MG63 (cell line): ENCODE measurements around the gene SPATC1L. TPM values are rescaled to one million over a fixed set of nuclear protein-coding genes. Genes with fewer than 3 reads are reported as not detected.

Experiments
- DNase-seq: peaks from one replicate; pipeline ENCODE4 v3.0.0-alpha.2; 2020
- H3K27me3 ChIP-seq: fragments of 250-450 bp; sonication (Bioruptor Pico); 2 replicates; pipeline ENCODE4 v1.5.1; 2020; ENCODE audit warnings: mild to moderate bottlenecking, moderate library complexity
- H3K36me3 ChIP-seq: fragments of 250-450 bp; sonication (Bioruptor Pico); 2 replicates; pipeline ENCODE4 v1.5.1; 2020; ENCODE audit warnings: mild to moderate bottlenecking, moderate library complexity
- H3K4me3 ChIP-seq: fragments of 250-450 bp; sonication (Bioruptor Pico); 2 replicates; pipeline ENCODE4 v1.5.1; 2020; ENCODE audit warnings: mild to moderate bottlenecking, moderate library complexity
- H3K9me3 ChIP-seq: fragments of 250-450 bp; sonication (Bioruptor Pico); 2 replicates; pipeline ENCODE4 v1.5.1; 2020; ENCODE audit warnings: mild to moderate bottlenecking, moderate library complexity
- total RNA-seq: library from RNA; depleted of rRNA; stranded (reverse); fragments of >200 nt; shearing (Covaris generic); gene quantifications from 2 replicates; pipeline ENCODE4 v1.2.3, GENCODE V29; 2014; ENCODE audit warnings: low replicate concordance

Gene SPATC1L
- total RNA-seq, 1 experiment from 2014 or later, result 2.4 TPM

DNA sequence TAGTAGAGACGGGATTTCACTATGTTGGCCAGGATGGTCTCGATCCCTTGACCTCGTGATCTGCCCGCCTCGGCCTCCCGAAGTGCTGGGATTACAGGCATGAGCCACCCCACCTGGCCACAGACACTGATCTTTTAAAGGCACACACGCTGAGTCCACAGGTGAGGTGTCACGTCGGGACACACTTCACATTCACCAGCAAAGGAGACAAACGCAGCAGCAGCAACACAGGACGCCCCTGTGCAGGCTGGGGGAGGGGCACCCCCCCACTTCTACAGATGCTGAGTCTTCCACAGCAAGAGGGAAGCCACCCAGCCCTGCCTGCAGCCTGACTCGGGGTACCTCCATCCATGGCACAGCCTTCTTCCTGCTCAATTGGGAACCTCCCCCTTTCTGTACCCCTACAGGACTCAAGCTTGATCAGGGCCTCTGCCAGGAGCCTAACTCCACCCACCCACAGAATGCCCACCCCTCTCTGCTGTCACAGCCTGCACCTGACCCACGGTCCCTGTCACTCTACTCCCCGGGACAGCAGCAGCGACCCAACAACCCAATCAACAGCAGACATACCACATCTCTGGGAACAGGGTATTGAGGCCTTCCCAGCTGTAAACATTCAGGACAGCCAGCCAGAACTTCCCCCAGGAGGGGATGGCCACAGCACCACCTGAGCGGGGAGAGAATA lies 34.8 kb upstream of the SPATC1L start:
- DNase-seq, result no peak

DNA sequence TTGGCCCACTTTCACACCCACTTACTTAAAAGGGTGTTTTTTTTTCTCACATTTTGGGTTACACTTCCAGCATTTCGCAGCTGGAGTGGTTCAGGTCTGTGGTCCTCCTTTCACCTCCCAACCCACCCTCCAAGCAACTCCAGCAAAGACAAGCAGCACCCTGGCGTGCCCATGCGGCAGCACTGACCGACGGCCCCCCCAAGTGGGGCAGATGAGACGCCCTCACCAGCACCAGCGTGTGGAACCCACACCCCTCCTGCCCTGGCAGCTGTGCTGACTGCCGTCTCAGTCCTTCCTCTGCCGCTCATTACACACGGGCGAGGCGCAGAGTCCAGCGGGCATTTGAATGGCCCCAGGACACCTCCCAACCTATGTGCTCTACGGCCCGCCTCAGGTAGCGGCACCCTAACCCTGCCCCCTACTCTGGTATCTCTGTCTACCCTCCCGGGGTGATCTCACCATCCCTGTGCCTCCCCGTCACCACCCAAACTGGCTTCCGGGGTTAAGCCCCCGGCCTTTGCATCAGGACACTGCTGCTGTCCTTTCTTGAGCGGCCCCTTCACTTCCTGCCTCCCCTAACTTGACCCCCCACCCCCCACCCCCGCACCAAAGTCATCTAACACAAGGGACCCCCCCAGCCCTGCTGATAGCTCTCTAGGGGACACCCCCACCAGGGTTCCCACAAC lies 33.4 kb upstream of the SPATC1L start:
- H3K36me3 ChIP-seq, result peaks cover 34% of the 10 kb centered on the region
- H3K9me3 ChIP-seq, result no peaks in the 10 kb centered on the region
- H3K27me3 ChIP-seq, result no peaks in the 10 kb centered on the region
- DNase-seq, result no peak
- no peak overlapping the region for H3K4me3 ChIP-seq

More for the DNA sequence above, 34.8 kb upstream of the SPATC1L start:
- Histone ChIP-seq H3K36me3 (peaks cover 32% of the 10 kb centered on the region), H3K27me3 (no peaks in the 10 kb centered on the region), H3K9me3 (no peaks in the 10 kb centered on the region), H3K4me3 (no peak overlapping the region)

DNA sequence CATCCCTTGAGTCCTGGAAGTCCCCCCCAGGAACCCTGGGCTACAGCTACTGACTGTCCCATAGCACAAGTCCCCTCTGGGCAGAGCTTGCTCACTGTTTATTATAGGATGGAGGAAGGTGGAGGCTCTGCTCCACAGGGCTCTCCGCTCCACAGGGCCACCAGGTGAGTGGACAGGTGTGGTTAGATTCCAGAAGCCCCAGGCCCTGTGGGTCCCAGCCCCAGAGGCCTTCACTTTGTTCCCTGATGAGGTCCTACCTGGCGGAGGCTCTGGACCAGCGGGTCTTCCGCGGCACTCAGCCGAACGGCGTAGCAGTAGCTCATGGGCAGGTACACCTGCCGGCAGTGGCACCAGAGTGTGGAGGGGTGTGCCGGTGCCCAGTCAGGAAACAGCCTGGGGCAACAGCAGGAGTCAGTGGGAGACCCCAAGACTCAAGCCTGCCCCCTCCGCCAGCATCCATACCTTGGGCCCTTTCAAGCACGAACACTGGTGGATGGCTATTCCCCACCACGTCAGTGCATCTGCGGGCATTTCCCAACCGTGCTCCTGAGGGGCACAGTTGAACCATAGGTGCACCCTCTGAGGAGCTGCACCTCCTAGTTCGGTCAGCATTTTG lies 32.0 kb upstream of the SPATC1L start:
- Histone ChIP-seq H3K36me3 (peaks cover 31% of the 10 kb centered on the region), H3K9me3 (no peaks in the 10 kb centered on the region), H3K4me3 (no peak overlapping the region), H3K27me3 (no peaks in the 10 kb centered on the region)
- DNase-seq, result no peak

DNA sequence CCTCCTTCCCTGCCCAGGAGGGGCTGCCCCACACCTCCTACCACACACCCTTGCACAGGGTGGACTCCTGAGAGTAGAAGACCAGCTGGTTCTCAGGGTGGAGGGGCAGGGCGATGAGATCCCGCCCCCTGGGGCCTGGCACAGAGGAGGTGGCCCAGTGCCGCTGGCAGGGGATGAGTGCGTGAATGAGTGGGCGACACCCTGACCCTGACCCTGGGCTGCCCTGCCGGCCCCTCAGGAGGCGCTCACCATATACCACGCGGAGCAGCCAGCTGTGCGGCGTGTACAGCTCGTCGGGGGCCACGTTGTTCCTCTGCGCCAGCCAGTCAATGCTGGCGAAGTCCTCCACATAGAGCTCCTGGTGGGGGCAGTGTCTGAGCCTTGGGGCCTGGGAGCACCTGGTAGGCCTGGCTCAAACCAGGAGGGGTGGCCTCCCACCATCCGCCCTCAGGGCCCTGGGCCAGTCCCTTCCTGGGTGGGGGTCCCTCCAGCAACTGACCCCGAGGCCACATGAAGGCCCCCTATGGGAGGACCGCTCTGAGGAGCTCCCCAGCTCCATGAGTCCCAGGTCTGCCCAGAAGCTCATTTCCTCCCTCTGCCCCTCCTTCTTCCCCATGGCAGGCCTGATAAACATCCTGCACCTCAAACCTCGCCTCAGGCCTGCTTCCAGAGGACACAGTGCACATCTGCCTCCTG lies 31.3 kb upstream of the SPATC1L start:
- no peak for DNase-seq
- no peak overlapping the region for H3K4me3 ChIP-seq
- H3K36me3 ChIP-seq, result peaks cover 31% of the 10 kb centered on the region
- H3K27me3 ChIP-seq, result no peaks in the 10 kb centered on the region
- H3K9me3 ChIP-seq, result no peaks in the 10 kb centered on the region

DNA sequence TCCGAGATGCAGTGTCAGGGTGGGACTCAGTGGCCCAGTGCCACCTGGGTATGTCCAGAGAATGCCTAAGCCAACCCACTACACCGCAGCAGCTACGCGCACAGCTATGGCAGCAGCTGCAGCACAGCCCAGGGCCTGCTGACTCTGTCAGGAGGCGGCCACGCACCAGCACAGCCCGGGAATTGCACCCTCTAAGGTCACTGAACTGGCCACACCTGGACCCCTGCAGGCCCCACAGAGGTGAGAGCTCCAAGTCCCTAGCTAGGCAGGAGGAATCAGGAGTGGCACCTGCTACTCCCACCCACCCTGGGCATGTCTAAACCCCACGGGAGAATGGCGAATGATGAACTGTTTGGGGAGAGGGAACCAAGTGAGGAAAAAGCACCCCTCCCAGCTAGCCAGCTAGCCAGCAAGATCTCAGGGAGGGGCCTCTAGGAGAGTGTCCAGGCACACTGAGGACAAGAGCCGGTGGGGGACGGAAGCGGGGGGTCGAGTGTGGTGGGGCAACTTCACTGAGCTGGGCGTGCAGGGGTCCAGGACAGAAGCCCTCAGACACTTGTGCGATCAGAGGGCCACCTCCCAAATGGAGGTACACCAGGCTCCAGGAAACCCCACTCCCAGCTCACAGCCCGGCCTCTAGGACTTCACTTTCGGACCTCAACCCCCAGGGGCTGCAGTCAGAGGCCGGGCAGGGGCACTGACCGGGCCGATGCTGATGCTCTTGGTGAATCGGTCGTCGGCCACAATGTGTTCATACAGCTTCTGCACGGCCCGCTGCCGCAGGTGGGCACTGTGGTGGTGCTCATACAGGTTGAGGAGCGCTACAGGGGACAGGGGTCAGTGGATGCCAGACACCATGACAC lies 30.4 kb upstream of the SPATC1L start:
- DNase-seq, result no peak
- no peak overlapping the region for H3K4me3 ChIP-seq
- peaks cover 28% of the 10 kb centered on the region for H3K36me3 ChIP-seq

DNA sequence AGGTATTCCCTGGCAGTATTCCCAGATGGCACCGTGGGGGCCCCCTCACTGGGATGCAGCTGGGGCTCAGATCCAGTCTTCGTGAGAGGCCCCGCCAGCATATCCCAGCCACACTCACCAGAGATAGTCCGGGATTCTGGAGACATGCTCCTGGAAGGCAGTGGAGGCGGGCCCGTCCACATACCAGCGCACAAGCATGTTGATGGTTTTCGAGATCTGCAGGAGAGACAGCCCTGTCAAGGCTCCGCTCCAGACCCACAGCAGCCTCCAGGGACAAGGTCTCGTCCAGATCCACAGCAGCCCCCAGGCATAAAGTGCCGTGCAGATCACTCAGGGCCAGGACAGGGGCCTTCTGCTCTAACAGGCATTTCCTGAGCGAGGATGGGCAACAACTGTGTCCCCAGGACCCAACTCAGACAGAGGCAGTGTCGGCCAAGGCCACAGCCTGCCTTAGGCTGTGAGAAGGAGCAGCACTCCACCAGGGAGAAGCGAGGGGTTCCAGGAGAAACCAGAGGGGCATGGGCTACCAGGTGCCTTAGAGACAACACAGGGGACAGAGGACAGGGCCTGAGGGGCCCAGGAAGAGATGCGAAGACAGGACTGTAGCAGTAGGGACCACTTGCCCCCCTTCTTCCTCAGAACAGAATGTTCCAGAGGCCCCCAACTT lies 29.5 kb upstream of the SPATC1L start:
- Histone ChIP-seq H3K36me3 (peaks cover 23% of the 10 kb centered on the region), H3K27me3 (no peaks in the 10 kb centered on the region), H3K4me3 (no peak overlapping the region), H3K9me3 (no peaks in the 10 kb centered on the region)
- no peak for DNase-seq

More for the DNA sequence above, 30.4 kb upstream of the SPATC1L start:
- H3K27me3 ChIP-seq, result no peaks in the 10 kb centered on the region
- H3K9me3 ChIP-seq, result no peaks in the 10 kb centered on the region

DNA sequence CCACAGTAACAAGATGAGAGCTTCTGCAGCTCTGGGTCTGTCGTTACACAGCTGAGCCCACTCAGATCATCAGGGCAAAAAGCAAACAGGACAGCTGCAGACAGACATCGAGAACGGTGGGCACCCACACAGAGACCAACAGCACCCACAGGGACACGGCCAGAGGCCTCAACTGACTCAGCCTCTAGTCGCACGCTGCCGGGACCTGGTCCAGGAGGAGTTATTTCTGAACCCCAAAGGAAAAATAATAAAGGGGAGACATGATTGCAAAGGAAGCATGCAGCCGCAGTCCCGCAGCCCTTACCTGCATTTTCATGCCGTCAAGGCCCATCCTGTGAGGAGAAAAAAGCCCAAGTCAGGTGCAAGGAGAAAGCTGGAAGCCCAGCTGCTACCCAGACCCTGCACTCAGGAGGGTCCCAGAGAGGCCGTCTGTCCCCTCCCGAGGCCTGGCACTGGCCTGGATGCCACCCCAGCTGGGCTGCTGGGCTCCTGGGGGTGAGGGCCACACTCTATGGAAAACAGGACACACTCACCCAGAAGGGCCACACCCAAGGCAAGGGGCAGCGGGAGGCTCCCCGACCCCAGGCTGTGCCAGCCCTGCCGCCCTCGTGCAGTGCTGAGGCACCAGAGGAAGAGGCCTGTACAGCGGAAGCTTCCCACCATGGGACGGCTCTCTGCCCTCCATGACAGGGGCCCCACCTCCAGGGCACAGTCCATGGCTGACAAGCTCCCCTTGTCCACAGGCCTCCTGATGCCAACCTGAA lies 28.6 kb upstream of the SPATC1L start:
- Histone ChIP-seq H3K9me3 (no peaks in the 10 kb centered on the region), H3K27me3 (no peaks in the 10 kb centered on the region), H3K4me3 (no peak overlapping the region), H3K36me3 (peaks cover 23% of the 10 kb centered on the region)
- DNase-seq, result no peak

DNA sequence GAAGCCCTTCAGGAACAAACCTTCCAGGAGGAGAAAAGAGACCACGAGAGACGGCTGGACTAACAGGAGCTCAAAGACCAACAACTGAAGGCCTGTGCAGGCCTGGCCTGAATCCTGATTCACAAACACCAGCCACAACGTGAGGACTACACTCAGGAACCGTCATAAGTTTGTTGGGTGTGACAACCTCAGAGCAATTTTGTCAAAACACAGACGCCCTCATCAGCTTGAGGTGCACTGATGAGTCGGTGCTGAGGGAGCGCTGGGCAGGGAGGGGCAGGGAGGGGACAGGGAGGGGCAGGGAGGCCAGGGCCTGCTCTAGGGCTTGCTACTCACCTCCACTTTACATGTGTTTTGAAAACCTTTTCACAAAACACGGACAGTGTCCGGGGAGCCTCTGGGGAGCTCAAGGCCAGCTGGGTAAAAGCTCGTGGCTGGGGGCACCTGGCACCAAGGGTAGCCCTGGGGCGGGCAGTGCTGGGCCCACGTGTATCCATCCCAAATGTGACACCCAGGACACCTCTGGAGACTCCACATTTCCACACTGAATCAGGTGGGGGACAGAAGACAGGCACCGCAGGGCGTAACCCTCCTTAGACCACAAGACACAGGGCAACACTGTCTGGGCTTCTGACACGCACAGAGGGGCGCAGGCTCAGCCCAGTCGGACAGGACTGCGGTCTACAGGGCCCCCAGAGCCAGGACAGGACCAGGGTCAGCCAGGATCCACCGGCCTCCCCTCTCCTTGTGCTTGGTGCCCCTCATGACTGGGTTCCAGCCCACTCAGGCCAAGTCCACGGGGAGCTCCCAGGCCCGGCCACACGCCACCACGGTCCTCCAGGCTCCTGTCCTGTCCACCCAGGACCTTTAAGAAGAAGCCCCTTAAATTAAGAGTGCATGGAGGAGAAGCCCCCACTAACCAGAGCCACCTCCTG lies 27.8 kb upstream of the SPATC1L start:
- H3K4me3 ChIP-seq, result no peak overlapping the region
- H3K27me3 ChIP-seq, result no peaks in the 10 kb centered on the region
- peaks cover 23% of the 10 kb centered on the region for H3K36me3 ChIP-seq
- DNase-seq, result no peak
- no peaks in the 10 kb centered on the region for H3K9me3 ChIP-seq

DNA sequence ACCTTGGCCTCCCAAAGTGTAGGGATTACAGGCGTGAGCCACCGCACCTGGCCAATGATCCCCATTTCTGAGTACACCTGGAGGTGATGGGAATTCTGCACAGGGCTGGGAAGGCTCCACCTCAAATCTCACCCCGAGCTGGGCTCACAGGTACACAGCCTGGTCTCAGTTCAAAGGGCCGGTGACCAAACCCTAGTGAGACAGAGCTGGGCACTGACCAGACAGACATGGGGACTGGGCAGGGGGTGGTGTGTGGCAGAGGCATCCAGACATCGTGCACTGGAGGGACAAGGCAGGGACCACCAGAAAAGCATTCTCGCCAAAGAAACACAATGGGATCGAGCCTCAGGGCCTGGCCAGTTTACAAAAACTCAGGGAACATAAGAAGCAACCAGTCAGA lies 27.1 kb upstream of the SPATC1L start:
- H3K4me3 ChIP-seq, result no peak overlapping the region
- no peak for DNase-seq
- no peaks in the 10 kb centered on the region for H3K9me3 ChIP-seq
- H3K27me3 ChIP-seq, result no peaks in the 10 kb centered on the region
- H3K36me3 ChIP-seq, result peaks cover 22% of the 10 kb centered on the region

DNA sequence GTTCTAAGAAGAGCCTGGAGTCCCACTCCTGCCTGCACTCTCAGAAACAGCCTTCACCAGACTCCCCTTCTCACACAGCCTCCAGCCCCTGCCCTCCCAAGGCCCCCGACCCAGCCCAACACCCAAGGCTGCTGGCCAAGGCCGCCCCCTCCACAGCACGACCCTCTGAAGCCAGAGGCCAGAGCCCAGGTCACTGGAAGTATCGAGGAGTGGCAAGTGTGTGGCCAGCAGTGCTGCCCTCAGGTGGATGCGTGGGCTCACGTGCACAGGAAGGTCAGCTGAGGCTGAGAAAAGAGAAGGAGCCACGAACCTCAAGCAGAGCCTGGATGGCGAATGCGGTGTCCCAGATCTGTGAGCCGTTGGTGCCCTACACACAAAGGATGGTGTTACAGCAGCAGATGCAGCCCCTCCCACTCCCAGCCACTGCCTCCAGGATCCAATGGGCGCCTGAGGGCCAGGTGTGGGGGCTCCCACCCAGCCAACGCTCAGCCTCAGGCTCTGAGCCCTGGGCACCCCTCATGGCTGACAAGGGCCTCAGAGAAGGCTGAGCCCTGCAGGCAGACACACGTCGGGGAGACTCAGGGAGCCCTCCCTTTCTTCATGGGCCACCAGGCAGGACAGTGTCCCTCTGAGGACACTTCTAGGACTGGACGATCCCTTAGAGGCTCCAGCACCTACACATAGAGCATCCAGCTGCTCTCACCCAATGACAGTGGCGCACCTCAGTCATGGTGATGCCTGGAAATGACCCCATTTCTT lies 26.3 kb upstream of the SPATC1L start:
- no peak overlapping the region for H3K4me3 ChIP-seq
- DNase-seq, result no peak
- no peaks in the 10 kb centered on the region for H3K27me3 ChIP-seq
- no peaks in the 10 kb centered on the region for H3K9me3 ChIP-seq
- peaks cover 26% of the 10 kb centered on the region for H3K36me3 ChIP-seq

DNA sequence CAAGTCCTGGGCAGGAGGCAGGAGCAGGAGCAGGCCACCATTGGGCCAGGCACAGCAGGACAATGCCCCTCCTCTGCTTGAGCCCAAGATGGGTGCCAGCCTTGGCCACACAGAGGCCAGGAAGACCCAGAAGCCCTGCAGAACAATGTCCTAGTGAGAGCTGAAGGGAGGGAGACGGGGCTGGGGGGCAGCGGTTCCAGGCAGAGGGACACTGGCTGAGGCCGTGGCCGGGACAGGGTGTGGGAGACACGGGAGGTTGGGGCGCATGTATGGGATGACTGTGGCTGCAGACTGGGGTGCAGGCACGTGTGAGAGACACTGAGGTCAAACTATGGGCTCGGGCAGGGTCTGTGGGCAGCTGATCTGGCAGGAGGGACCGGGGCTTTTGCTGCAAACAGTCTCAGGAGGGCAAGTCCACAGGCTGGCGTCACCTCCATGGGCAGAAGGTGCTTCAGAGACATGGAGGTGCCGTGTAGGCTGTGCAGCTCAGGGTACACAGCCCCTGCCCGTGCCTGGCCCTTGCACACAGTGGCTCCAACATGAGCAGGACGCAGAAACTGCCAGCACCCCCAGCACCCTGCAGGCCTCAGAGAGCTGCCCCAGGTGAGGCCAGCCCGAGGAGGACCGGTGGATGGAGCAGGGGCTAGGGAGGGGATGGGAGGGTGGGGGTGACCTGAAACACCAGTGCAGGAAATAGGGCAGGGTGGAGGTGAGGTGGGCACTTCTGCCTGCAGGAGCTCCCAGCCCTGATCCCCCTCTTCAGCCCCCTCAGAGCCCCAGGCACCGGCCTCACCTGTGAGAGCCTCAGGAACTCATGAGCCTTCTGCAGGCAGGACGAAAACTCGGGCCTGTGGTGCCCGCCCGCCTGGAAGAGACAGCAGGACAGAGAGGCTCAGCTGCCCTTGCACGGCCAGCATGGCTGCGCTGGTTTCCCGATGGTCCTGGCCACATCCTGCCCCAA lies 24.8 kb upstream of the SPATC1L start:
- no peaks in the 10 kb centered on the region for H3K27me3 ChIP-seq
- peaks cover 35% of the 10 kb centered on the region for H3K36me3 ChIP-seq
- no peak for DNase-seq
- H3K9me3 ChIP-seq, result no peaks in the 10 kb centered on the region
- no peak overlapping the region for H3K4me3 ChIP-seq

DNA sequence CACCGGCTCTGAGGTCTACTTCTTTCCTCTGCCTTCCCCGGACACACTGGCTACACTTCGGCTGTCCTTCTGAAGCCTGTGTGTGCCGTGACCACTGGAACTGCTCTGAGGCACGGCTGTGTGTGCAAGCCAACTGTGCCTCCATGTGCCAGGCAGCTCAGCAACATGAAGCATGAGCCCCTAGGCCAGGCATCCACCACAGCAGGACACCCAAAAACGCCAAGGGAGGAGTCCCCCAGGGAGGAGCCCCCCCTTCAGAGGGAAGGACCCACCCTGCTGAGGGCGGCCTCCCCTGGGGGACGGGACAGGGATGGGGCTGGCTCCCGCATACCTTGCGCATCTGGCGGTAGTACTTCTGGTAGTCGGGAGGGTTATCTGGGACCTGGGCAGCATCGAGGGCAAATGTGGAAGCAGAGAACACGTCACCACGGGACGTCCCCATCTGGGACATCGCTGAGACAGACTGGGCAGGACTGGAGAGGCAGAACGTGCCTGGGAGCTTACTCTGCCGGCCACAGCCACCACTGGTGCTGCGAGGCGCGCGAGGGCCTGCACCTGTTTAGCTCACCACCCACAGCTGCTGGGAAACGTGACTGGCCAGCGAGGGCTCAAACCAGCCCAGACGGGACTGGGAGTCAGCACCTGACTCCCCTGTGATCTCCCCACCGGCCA lies 23.8 kb upstream of the SPATC1L start:
- no peak for DNase-seq
- Histone ChIP-seq H3K27me3 (no peaks in the 10 kb centered on the region), H3K9me3 (no peaks in the 10 kb centered on the region), H3K4me3 (no peak overlapping the region), H3K36me3 (peaks cover 40% of the 10 kb centered on the region)
